ENCODE measurements around the gene CEMIP. TPM values are rescaled to one million over a fixed set of nuclear protein-coding genes. Genes with fewer than 3 reads are reported as not detected.

CEMIP gene
- total RNA-seq, 4 donors from 2014 or later = 0.17 to 0.34 (median 0.26) TPM; not detected in 1

DNA sequence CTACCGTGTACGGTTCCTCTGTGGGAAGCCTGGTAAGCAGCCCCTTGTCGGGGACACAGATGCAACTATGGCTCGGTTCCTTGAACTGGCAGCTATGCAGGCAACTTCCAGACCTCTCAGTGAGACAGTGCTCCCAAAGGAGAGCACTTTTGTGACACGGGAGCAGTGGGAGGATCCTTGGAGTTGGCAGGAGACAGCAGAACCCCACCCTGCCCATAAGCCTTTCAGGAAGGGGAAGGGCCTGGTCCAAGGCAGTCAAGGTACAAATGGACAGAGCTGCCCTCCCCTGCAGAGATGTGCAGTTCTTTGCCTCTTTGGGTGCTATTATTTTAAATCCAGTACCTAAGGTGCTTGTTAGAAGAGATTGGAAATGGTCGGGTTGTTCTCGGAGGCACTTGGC lies 115.9 kb downstream of the CEMIP start:
- no peak for DNase-seq (ENCODE audit: extremely low spot score)
- Histone ChIP-seq H3K36me3 (peaks cover 0 to 8% (median 2%) of the 10 kb centered on the region in 4 donors), H3K4me3 (no peak overlapping the region), H3K27ac (replicated peaks in 1 of 4) (no peak overlapping the region), H3K9me3 (peaks cover 0 to 14% (median 0%) of the 10 kb centered on the region in 4 donors), H3K4me1 (no peaks in the 10 kb centered on the region), H3K27me3 (no peaks in the 10 kb centered on the region)
- no peak for TF ChIP-seq POLR2A (IDR thresholded peaks at IDR 0.05; ENCODE audit: low read depth)
- TF ChIP-seq, protein P1, sequence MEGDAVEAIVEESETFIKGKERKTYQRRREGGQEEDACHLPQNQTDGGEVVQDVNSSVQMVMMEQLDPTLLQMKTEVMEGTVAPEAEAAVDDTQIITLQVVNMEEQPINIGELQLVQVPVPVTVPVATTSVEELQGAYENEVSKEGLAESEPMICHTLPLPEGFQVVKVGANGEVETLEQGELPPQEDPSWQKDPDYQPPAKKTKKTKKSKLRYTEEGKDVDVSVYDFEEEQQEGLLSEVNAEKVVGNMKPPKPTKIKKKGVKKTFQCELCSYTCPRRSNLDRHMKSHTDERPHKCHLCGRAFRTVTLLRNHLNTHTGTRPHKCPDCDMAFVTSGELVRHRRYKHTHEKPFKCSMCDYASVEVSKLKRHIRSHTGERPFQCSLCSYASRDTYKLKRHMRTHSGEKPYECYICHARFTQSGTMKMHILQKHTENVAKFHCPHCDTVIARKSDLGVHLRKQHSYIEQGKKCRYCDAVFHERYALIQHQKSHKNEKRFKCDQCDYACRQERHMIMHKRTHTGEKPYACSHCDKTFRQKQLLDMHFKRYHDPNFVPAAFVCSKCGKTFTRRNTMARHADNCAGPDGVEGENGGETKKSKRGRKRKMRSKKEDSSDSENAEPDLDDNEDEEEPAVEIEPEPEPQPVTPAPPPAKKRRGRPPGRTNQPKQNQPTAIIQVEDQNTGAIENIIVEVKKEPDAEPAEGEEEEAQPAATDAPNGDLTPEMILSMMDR (IDR thresholded peaks at IDR 0.05) = no peak
- no peak for TF ChIP-seq EP300 (IDR thresholded peaks at IDR 0.05)
- no peak for TF ChIP-seq POLR2AphosphoS5 (IDR thresholded peaks at IDR 0.05)
- 89% methylated on average over 7 of the region's 7 CpGs for WGBS
- intact Hi-C loops (cut with DNase I) = no loop called here

DNA sequence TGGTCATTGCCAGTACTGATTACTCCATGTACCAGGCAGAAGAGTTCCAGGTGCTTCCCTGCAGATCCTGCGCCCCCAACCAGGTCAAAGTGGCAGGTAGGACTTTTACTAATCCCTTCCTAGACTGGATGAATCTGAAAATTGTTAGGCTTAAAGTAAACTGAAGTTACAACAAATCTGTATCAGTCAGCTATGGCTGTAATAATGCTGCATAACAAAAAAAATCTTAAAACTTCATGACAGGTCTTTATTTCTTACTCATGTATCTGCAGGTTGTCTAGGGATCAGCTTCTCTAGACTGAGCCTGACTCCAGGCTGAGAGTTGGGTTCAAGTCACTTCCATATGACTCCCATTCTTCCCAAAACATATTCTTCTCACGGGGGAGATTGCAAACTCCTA lies 116.8 kb downstream of the CEMIP start:
- H3K36me3 ChIP-seq = peaks cover 0 to 8% (median 3%) of the 10 kb centered on the region in 4 donors
- H3K9me3 ChIP-seq = peaks cover 0 to 14% (median 0%) of the 10 kb centered on the region in 4 donors
- H3K4me3 ChIP-seq = no peak overlapping the region
- intact Hi-C loops (cut with DNase I) = no loop called here
- WGBS = 96% methylated on average over 2 of the region's 2 CpGs
- TF ChIP-seq EP300 (IDR thresholded peaks at IDR 0.05) = no peak
- no peak for TF ChIP-seq POLR2A (IDR thresholded peaks at IDR 0.05; ENCODE audit: low read depth)
- TF ChIP-seq, protein P1 (IDR thresholded peaks at IDR 0.05) = no peak
- H3K27ac ChIP-seq (replicated peaks in 1 of 4) = no peak overlapping the region
- DNase-seq (ENCODE audit: extremely low spot score) = no peak
- no peaks in the 10 kb centered on the region for H3K27me3 ChIP-seq
- no peaks in the 10 kb centered on the region for H3K4me1 ChIP-seq

- peaks cover 0 to 10% (median 3%) of the 10 kb centered on the region in 4 donors for H3K36me3 ChIP-seq
- H3K27me3 ChIP-seq = no peaks in the 10 kb centered on the region
- H3K4me1 ChIP-seq = no peaks in the 10 kb centered on the region
- no peak overlapping the region for H3K4me3 ChIP-seq
- intact Hi-C loops (cut with DNase I) = no loop called here
- no peak for TF ChIP-seq POLR2AphosphoS5 (IDR thresholded peaks at IDR 0.05)
- TF ChIP-seq EP300 (IDR thresholded peaks at IDR 0.05) = no peak
- TF ChIP-seq, protein P1 (IDR thresholded peaks at IDR 0.05) = no peak
- no peak for TF ChIP-seq POLR2A (IDR thresholded peaks at IDR 0.05; ENCODE audit: low read depth)
- no peak for DNase-seq (ENCODE audit: extremely low spot score)
- no peak overlapping the region for H3K27ac ChIP-seq (replicated peaks in 1 of 4)
- peaks cover 0 to 14% (median 0%) of the 10 kb centered on the region in 4 donors for H3K9me3 ChIP-seq
- WGBS = 86% methylated on average over 2 of the region's 2 CpGs
Measured at GRCh38 chr15:80898040-80898439, 118.9 kb downstream of the CEMIP start.

GRCh38 chr15:80902298-80902801 lies 123.2 kb downstream of the CEMIP start:
- H3K9me3 ChIP-seq = no peaks in the 10 kb centered on the region
- intact Hi-C loops (cut with DNase I) = no loop called here
- H3K4me1 ChIP-seq = no peaks in the 10 kb centered on the region
- H3K27me3 ChIP-seq = no peaks in the 10 kb centered on the region
- no peak overlapping the region for H3K4me3 ChIP-seq
- 90% methylated on average over 10 of the region's 10 CpGs for WGBS
- H3K27ac ChIP-seq (replicated peaks in 1 of 4) = no peak overlapping the region
- peaks cover 0 to 30% (median 5%) of the 10 kb centered on the region in 4 donors for H3K36me3 ChIP-seq
- TF ChIP-seq, protein P1 (IDR thresholded peaks at IDR 0.05) = no peak
- no peak for TF ChIP-seq POLR2AphosphoS5 (IDR thresholded peaks at IDR 0.05)
- TF ChIP-seq POLR2A (IDR thresholded peaks at IDR 0.05; ENCODE audit: low read depth) = no peak
- TF ChIP-seq EP300 (IDR thresholded peaks at IDR 0.05) = no peak
- DNase-seq (ENCODE audit: extremely low spot score) = no peak

GRCh38 chr15:80904998-80905397 lies 125.8 kb downstream of the CEMIP start:
- H3K36me3 ChIP-seq = peaks cover 7 to 49% (median 16%) of the 10 kb centered on the region in 4 donors
- no peak overlapping the region for H3K27ac ChIP-seq (replicated peaks in 1 of 4)
- H3K4me1 ChIP-seq = no peaks in the 10 kb centered on the region
- no peak overlapping the region for H3K4me3 ChIP-seq
- 80% methylated on average over 4 of the region's 5 CpGs for WGBS
- intact Hi-C loops (cut with DNase I) = no loop called here
- TF ChIP-seq POLR2AphosphoS5 (IDR thresholded peaks at IDR 0.05) (no peak), EP300 (IDR thresholded peaks at IDR 0.05) (no peak), POLR2A (IDR thresholded peaks at IDR 0.05; ENCODE audit: low read depth) (no peak)
- TF ChIP-seq, protein P1 (IDR thresholded peaks at IDR 0.05) = no peak
- peaks cover 0 to 9% (median 0%) of the 10 kb centered on the region in 4 donors for H3K9me3 ChIP-seq
- DNase-seq (ENCODE audit: extremely low spot score) = no peak
- H3K27me3 ChIP-seq = no peaks in the 10 kb centered on the region
